ENCODE measurements around the gene PPP2R5C.

Gene PPP2R5C

GRCh38 chr14:101844219-101844618 is 82.7 kb downstream of the PPP2R5C start:
- no peak for DNase-seq

GRCh38 chr14:101844751-101845150 is 83.2 kb downstream of the PPP2R5C start:
- no peak for DNase-seq

GRCh38 chr14:101845496-101845895 is 84.0 kb downstream of the PPP2R5C start:
- DNase-seq: no peak

DNA sequence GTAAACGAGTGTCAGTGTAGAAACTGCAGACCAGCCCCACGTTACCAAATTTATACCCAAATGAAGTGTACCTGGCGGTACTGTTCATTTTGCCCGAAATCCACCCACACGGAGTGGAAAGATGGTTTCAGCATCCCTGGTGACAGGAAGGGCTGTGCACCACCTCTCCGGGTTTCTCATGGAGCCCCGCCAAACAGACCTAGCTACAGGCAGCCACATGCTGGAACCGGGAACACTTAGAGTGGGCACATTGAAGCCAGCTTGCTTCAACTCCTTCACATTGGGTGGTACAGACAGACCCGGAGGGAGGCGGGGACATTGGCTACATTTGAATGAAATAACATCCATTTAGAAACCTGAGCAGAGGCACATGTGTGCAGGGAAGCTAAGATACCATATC is 84.4 kb downstream of the PPP2R5C start:
- no peak for DNase-seq

- DNase-seq: no peak
Observed at GRCh38 chr14:101849125-101849524, 87.6 kb downstream of the PPP2R5C start.

DNA sequence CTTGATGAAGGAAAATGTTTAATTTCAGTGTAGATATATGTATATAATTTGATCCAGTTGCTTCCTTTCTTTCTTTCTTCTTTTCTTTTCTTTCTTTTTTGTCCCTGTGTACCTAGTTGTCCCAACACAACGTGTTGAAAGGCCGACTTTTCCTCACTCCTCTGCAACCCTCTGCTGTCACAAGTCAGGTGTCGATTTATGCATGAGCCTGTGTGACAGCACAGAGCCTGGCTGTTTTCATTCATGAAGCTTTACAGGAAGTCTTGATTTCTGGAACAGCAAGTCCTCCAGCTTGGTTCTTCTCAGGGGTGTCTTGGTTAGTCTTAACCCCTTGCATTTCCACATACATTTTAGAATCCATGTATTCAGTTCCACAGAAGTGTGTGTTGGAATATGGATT is 88.1 kb downstream of the PPP2R5C start:
- DNase-seq: no peak

DNA sequence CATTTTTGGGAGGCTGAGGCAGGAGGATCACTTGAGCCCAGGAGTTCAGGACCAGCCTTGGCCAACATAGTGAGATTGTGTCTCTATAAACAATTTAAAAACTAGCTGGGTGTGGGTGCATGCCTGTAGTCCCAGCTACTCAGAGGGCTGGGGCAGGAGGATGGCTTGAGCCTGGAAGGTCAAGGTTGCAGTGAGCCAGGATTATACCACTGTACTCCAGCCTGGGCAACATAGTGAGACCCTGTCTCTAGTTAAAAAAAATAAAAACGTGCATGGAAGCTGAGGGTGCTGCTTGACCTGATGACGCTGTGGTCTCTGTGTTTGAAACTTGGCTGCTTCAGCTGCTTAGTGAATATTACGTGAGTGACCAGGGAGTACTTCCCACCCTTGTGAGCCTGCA is 89.7 kb downstream of the PPP2R5C start:
- no peak for DNase-seq

- no peak for DNase-seq
Observed at GRCh38 chr14:101851736-101852405, 90.4 kb downstream of the PPP2R5C start.

- no peak for DNase-seq
Observed at GRCh38 chr14:101852785-101853184, 91.3 kb downstream of the PPP2R5C start.

DNA sequence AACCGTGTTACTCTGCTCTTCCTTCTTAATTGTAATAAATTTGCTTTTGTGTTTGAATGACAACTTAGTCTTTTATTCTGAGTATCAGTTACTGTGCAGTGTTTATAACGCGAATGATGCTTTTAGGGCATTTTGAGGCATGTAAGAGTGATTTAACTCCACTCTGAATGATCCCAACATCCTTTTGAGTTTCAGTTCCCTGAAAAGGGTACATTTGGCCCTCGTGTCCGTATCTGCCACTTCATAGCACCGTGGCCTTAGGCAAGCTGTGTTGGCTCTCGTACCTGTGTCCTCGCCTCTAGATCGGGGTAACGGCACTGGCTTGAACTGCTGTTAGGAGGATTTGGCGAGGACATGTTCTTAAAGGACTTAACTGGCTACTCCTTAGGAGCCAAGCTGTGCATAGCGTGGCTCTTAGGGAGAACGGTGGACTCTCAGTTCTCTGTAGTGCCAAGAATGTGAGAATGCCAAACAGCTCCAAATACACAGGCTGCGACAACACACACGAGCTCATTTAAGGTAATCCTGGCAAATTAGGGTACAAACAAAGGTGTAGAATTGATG is 92.0 kb downstream of the PPP2R5C start:
- no peak for DNase-seq

DNA sequence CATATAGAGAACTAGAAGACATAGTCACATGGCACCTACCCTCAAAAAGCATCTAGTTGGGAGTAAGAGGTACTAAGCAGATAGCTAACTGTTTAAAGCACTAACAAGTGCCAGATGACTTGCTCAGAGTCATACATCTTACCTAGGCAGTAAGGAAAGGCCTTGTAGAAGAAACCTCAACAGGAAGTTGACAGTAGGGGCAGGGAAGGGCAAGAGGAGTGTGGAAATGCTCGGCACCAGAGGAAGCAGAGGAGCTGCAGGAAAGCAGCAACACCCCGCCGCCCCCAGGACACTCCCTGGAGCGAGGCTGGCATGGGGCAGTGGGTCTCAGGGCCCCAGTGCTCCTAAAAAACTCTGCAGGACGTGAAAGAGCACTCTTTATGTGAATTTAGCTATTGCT is 92.9 kb downstream of the PPP2R5C start:
- DNase-seq: no peak

DNA sequence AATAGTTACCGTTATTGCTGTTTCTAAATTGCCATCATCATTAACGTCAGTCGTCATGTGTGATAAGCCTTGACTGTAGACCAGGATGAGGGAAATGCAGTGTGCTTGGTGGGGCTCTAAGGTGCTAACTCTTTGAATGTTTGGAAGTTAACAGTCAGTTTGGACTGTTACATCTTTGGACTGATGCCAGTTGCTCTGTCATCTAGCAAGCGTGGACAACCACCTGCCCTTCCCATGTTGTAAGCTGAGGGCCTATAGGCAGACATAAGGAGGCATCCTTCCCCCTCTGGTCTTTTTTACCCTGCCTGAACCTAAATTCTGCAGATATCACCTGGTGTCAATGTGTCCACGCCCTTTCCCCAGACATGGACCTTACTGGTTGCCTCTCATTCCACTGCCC is 94.4 kb downstream of the PPP2R5C start:
- DNase-seq: peak; percentile 8

GRCh38 chr14:101856536-101856935 is 95.0 kb downstream of the PPP2R5C start:
- no peak for DNase-seq

GRCh38 chr14:101857226-101857625 is 95.7 kb downstream of the PPP2R5C start:
- DNase-seq: no peak

GRCh38 chr14:101858791-101859537 is 97.5 kb downstream of the PPP2R5C start:
- no peak for DNase-seq

- DNase-seq: no peak
Observed at GRCh38 chr14:101859538-101859902, 98.0 kb downstream of the PPP2R5C start.

DNA sequence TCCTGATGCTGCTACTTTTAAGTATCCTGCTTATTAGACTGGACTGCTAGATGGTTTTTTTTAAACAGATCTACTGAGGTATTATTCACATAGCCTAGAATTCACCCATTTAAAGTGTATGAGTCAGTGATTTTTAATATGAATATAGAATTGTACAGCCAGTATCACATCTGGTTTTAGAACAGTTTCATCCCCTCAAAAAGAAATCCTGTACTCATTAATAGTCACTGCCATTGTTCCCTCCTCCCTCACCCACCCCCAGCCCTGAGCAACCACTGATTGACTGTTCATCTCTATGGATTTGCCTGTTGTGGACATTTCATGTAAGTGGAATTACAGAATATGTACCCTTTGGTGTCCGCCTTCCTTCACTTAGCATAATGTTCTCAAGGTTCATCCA is 98.4 kb downstream of the PPP2R5C start:
- DNase-seq: no peak

DNA sequence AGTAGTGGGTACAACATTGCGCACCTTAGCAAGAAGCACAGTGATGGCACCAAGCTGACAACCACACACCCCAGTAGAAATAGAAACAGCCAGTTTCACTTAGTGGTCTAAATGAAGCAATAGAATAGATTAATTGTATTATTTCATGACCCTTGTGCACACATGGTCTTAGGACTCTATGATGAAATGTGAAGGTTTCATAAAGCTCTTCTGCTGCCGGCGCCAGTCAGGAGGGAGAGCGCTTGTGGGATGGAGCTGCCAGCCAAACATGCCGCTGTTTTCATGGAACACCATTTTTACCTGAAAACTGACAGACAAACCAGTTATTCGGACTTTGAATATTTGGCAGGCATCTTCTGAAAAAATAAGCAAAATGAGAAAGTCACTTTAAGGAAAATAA is 100.0 kb downstream of the PPP2R5C start:
- DNase-seq: no peak

GRCh38 chr14:101862177-101862576 is 100.7 kb downstream of the PPP2R5C start:
- no peak for DNase-seq

DNA sequence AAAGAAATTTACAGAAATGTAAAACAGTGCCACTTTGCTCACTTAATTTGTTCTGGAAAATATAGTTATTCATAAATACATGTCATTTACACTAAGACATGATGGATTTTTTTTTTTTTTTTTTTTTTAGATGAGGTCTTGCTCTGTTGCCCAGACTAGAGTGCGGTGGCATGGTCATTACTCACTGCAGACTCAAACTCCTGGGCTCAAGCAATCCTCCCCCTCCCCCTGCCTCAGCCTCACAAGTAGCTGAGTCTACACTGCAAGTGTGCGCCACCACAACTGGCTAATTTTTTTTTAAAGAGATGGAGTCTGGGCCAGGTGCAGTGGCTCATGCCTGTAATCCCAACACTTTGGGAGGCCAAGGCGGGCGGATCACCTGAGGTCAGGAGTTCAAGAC is 101.2 kb downstream of the PPP2R5C start:
- no peak for DNase-seq

DNA sequence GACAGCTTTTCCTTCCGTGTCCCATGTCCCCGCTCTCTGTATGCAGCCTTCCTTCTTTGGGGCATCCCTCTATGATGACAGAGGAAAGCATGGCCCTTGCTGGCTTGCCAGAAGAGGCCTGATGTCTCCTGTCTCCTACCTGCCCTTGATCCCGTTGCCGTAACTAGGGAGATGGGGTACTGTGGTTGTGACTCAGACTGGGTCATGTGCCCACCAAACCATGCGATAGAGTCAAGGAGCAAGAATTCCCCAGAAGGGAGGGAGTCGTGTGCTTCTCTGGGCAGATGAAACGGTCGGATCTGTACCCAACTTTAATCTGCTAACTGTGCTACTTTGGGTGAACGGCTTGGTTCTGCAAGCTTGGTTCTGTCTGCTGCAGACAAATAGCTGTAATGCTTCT is 103.8 kb downstream of the PPP2R5C start:
- no peak for DNase-seq

GRCh38 chr14:101867854-101868253 is 106.3 kb downstream of the PPP2R5C start:
- DNase-seq: no peak

GRCh38 chr14:101869217-101869616 is 107.7 kb downstream of the PPP2R5C start:
- DNase-seq: no peak

GRCh38 chr14:101870273-101870939 is 108.9 kb downstream of the PPP2R5C start:
- DNase-seq: no peak
